Measurements from ENCODE around the gene PCDH1.

PCDH1 gene

GRCh38 chr5:141853895-141854626, 24.1 kb downstream of the PCDH1 start:
- DNase-seq (ENCODE audit: low read depth) = no peak

GRCh38 chr5:141852448-141852847, 25.8 kb downstream of the PCDH1 start:
- DNase-seq (ENCODE audit: low read depth) = no peak

- no peak for DNase-seq (ENCODE audit: low read depth)
These were observed 26.9 kb downstream of the PCDH1 start for GRCh38 chr5:141851195-141851874.

- DNase-seq (ENCODE audit: low read depth) = no peak
These were observed 27.4 kb downstream of the PCDH1 start for GRCh38 chr5:141850786-141851185.

- no peak for DNase-seq (ENCODE audit: low read depth)
These were observed 27.9 kb downstream of the PCDH1 start for GRCh38 chr5:141850244-141850768.

- DNase-seq (ENCODE audit: low read depth) = peak; percentile 58
These were observed 28.6 kb downstream of the PCDH1 start for GRCh38 chr5:141849415-141850243.

- DNase-seq (ENCODE audit: low read depth) = no peak
These were observed 29.3 kb downstream of the PCDH1 start for GRCh38 chr5:141848744-141849414.

GRCh38 chr5:141846031-141846430, 32.2 kb downstream of the PCDH1 start:
- DNase-seq (ENCODE audit: low read depth) = peak; percentile 18

- no peak for DNase-seq (ENCODE audit: low read depth)
These were observed 32.8 kb downstream of the PCDH1 start for GRCh38 chr5:141845371-141845851.

- DNase-seq (ENCODE audit: low read depth) = no peak
These were observed 33.7 kb downstream of the PCDH1 start for GRCh38 chr5:141844414-141845097.

GRCh38 chr5:141843156-141843927, 34.9 kb downstream of the PCDH1 start:
- no peak for DNase-seq (ENCODE audit: low read depth)

GRCh38 chr5:141841378-141842180, 36.6 kb downstream of the PCDH1 start:
- no peak for DNase-seq (ENCODE audit: low read depth)

GRCh38 chr5:141840826-141841360, 37.3 kb downstream of the PCDH1 start:
- DNase-seq (ENCODE audit: low read depth) = no peak

GRCh38 chr5:141840280-141840812, 37.9 kb downstream of the PCDH1 start:
- DNase-seq (ENCODE audit: low read depth) = no peak

GRCh38 chr5:141839015-141839513, 39.1 kb downstream of the PCDH1 start:
- DNase-seq (ENCODE audit: low read depth) = no peak

- DNase-seq (ENCODE audit: low read depth) = no peak
These were observed 39.7 kb downstream of the PCDH1 start for GRCh38 chr5:141838326-141839014.

- no peak for DNase-seq (ENCODE audit: low read depth)
These were observed 42.1 kb downstream of the PCDH1 start for GRCh38 chr5:141835928-141836670.

Measured in fibroblast of the conjunctiva (primary cell).